Astrocyte of the cerebellum (primary cell): ENCODE results near the gene ICOSLG.
"Not testable (repeated sequence)": the region's sequence is repeated elsewhere in the genome, so short reads cannot be mapped to it uniquely, and the experiment has no call there.

Experiments used
- DNase-seq: peaks from one replicate; pipeline ENCODE4 v3.0.0-alpha.2; 2011; ENCODE audit warnings: low read depth
- H3K4me3 ChIP-seq: 2 replicates; pipeline ENCODE4 v1.5.1; 2011; ENCODE audit warnings: mild to moderate bottlenecking, low read depth, low read length, moderate library complexity
- in situ Hi-C: cut with HindIII; loops from 2 replicates; pipeline ENCODE4 v1.10.0; 2017; ENCODE audit warnings: low sequenced_read_pairs
- TF ChIP-seq, protein P1 (sequence below): IDR thresholded peaks from 2 replicates; pipeline ENCODE4 v1.5.1; 2012; ENCODE audit warnings: low read length, low read depth, moderate library complexity, mild to moderate bottlenecking; ENCODE audit errors: missing control alignments

Gene ICOSLG

GRCh38 chr21:44220674-44221073 lies 20.1 kb downstream of the ICOSLG start:
- in situ Hi-C loops: not testable (repeated sequence)

GRCh38 chr21:44218461-44218860 lies 22.3 kb downstream of the ICOSLG start:
- H3K4me3 ChIP-seq, DNase-seq, in situ Hi-C loops: not testable (repeated sequence)

More at GRCh38 chr21:44220674-44221073, 20.1 kb downstream of the ICOSLG start:
- not testable (repeated sequence) for H3K4me3 ChIP-seq, DNase-seq

DNA sequence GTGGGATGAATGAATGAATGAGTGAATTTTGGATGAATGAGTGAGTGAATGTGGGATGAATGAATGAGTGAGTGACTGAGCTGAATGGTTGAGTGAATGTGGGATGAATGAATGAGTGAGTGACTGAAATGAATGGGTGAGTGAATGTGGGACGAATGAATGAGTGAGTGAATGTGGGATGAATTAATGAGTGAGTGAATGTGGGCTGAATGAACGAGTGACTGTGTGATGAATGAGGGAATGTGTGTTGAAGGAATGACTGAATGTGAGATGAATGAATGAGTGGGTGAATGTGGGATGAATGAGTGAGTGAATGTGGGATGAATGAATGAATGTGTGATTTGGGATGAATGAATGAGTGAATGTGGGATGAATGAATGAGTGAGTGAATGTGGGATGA lies 28.8 kb downstream of the ICOSLG start:
- H3K4me3 ChIP-seq, DNase-seq, in situ Hi-C loops: not testable (repeated sequence)

GRCh38 chr21:44211574-44211973 lies 29.2 kb downstream of the ICOSLG start:
- in situ Hi-C loops, DNase-seq, H3K4me3 ChIP-seq: not testable (repeated sequence)

DNA sequence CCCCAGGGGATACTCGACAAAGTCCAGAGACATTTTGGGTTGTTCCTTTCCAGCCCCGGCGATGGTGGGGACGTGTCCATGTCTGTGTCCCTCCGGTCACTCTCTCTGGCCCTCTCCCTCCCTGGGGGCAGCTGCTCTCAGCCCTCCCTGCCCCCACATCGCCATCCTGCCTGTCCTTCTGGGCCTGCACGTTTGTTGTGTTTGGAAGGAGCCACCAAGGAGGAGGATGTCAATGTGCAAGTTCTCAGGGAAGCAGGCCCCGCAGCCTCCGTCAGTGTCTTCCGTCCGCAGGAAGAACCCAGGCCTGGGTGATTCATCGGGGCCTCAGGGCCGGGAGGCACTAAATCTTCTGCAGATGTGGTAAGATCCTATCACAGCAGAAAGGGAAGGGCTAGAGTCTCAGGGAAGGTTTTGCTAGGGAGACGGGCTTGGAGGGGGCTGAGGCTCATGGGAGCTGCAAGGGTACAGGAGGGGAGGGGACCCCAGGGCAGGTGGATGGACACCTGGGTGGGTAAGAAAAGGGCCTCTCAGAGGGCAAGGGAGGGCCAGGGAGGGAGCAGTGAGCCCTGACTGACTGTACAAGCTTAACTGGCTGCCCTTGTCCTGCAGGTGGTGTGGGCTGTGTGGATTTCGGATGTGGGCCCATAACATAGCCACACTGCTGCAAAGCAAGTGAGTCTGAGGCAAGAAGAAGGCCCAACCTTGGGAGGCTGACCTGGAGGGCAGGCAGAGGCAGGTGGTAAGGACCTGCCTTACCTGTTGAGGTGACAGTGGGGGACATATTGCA lies 32.7 kb downstream of the ICOSLG start:
- in situ Hi-C loops, DNase-seq, H3K4me3 ChIP-seq: not testable (repeated sequence)

GRCh38 chr21:44206698-44207676 lies 33.8 kb downstream of the ICOSLG start:
- H3K4me3 ChIP-seq, in situ Hi-C loops, DNase-seq: not testable (repeated sequence)

DNA sequence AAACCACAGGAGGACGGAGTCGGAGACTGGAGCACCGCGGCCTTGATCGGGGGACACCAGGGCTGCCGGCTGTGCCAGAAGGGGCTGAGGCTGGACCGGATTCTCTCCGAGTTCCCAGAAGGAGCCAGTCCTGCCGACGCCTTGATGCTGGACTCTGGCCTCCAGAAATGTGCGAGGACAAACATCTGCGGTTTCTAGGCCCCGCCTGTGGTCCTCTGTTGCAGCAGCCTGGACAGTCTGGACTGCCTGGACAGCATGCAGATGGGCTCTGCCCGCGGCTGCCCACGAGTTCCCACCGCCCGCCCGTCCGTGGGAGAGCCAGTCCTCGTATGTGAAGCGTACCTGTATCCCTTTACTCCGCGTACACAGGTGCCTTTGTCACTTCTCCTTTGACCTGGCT lies 34.6 kb downstream of the ICOSLG start:
- DNase-seq, H3K4me3 ChIP-seq, in situ Hi-C loops: not testable (repeated sequence)

- in situ Hi-C loops, DNase-seq, H3K4me3 ChIP-seq: not testable (repeated sequence)
These were observed 38.0 kb downstream of the ICOSLG start for GRCh38 chr21:44202590-44203299.

GRCh38 chr21:44199997-44200396 lies 40.7 kb downstream of the ICOSLG start:
- in situ Hi-C loops, DNase-seq, H3K4me3 ChIP-seq: not testable (repeated sequence)

DNA sequence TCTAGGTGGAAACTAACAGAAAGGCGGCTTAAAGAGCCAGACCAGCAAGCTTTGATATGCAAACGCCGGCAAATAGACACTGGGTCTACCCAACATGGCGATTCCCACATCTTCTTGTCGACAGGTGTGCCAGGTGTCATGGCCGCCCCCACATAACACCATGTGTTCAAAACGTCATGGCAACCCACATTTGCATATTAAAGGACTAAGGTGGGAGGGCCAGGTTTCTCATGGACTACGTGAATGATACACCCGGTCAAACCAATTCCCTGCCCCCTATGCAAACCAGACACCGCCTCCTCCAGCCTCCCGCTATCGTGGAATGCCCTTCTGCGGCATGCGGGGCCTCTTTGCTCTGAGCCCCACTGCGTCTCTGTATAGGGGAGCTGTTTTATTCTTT lies 41.3 kb downstream of the ICOSLG start:
- in situ Hi-C loops: no loop called here
- no peak for DNase-seq
- H3K4me3 ChIP-seq: no peak overlapping the region
- TF ChIP-seq, protein P1, sequence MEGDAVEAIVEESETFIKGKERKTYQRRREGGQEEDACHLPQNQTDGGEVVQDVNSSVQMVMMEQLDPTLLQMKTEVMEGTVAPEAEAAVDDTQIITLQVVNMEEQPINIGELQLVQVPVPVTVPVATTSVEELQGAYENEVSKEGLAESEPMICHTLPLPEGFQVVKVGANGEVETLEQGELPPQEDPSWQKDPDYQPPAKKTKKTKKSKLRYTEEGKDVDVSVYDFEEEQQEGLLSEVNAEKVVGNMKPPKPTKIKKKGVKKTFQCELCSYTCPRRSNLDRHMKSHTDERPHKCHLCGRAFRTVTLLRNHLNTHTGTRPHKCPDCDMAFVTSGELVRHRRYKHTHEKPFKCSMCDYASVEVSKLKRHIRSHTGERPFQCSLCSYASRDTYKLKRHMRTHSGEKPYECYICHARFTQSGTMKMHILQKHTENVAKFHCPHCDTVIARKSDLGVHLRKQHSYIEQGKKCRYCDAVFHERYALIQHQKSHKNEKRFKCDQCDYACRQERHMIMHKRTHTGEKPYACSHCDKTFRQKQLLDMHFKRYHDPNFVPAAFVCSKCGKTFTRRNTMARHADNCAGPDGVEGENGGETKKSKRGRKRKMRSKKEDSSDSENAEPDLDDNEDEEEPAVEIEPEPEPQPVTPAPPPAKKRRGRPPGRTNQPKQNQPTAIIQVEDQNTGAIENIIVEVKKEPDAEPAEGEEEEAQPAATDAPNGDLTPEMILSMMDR: no peak

- DNase-seq, H3K4me3 ChIP-seq, in situ Hi-C loops: not testable (repeated sequence)
These were observed 43.6 kb downstream of the ICOSLG start for GRCh38 chr21:44197156-44197516.

- H3K4me3 ChIP-seq, DNase-seq, in situ Hi-C loops: not testable (repeated sequence)
These were observed 44.3 kb downstream of the ICOSLG start for GRCh38 chr21:44196212-44197155.

- DNase-seq, in situ Hi-C loops: not testable (repeated sequence)
These were observed 45.9 kb downstream of the ICOSLG start for GRCh38 chr21:44194888-44195287.

GRCh38 chr21:44194451-44194850 lies 46.3 kb downstream of the ICOSLG start:
- in situ Hi-C loops, DNase-seq, H3K4me3 ChIP-seq: not testable (repeated sequence)

More at GRCh38 chr21:44194888-44195287, 45.9 kb downstream of the ICOSLG start:
- not testable (repeated sequence) for H3K4me3 ChIP-seq

DNA sequence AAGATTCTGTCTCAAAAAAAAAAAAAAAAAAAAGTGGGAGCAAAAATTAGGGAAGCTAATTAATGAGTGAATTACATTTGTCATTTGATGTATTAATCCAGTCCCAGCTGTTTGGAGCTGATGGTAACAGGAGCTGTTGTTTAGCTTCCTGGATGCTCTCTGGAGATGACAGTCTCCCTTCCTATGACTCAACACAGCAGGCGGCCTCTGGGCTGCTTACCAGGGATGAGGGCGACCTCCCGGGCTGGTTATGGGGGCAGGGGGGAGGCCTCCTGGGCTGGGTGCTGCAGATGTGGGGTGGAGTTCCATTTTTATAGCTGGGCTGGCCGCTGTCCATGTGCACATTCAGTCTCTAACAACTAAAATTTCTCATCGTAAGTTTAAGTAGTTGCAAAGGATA lies 47.6 kb downstream of the ICOSLG start:
- in situ Hi-C loops, DNase-seq, H3K4me3 ChIP-seq: not testable (repeated sequence)
